ENCODE measurements around the gene SLC23A2.

GRCh38 chr20:4875578-4876067, 125.7 kb downstream of the SLC23A2 start:
- TF ChIP-seq CTCF (conservative IDR thresholded peaks at IDR 0.05): no peak
- no peak for TF ChIP-seq EZH2 (IDR thresholded peaks at IDR 0.05; ENCODE audit: low read depth)

Data from PC-9 (cell line).